ENCODE measurements around the gene RBMS3.
"Not testable (repeated sequence)": the region's sequence is repeated elsewhere in the genome, so short reads cannot be mapped to it uniquely, and the experiment has no call there.

Gene RBMS3

GRCh38 chr3:29393946-29394345 lies 113.1 kb downstream of the RBMS3 start:
- not testable (repeated sequence) for DNase-seq

GRCh38 chr3:29397406-29397805 lies 116.5 kb downstream of the RBMS3 start:
- DNase-seq, result no peak

- no peak for DNase-seq
These were observed 117.9 kb downstream of the RBMS3 start for GRCh38 chr3:29398787-29399186.

- DNase-seq, result no peak
These were observed 125.5 kb downstream of the RBMS3 start for GRCh38 chr3:29406291-29406832.

- no peak for DNase-seq
These were observed 127.8 kb downstream of the RBMS3 start for GRCh38 chr3:29408676-29409075.

GRCh38 chr3:29409409-29409808 lies 128.5 kb downstream of the RBMS3 start:
- DNase-seq, result no peak

GRCh38 chr3:29410220-29410619 lies 129.3 kb downstream of the RBMS3 start:
- no peak for DNase-seq

GRCh38 chr3:29410660-29411405 lies 130.0 kb downstream of the RBMS3 start:
- DNase-seq, result no peak

GRCh38 chr3:29412110-29412509 lies 131.2 kb downstream of the RBMS3 start:
- no peak for DNase-seq

GRCh38 chr3:29414468-29415224 lies 133.8 kb downstream of the RBMS3 start:
- DNase-seq, result no peak

- no peak for DNase-seq
These were observed 134.8 kb downstream of the RBMS3 start for GRCh38 chr3:29415482-29416223.

- DNase-seq, result no peak
These were observed 135.6 kb downstream of the RBMS3 start for GRCh38 chr3:29416514-29416913.

GRCh38 chr3:29420106-29420505 lies 139.2 kb downstream of the RBMS3 start:
- DNase-seq, result no peak

- DNase-seq, result no peak
These were observed 145.7 kb downstream of the RBMS3 start for GRCh38 chr3:29426302-29427226.

GRCh38 chr3:29427266-29428103 lies 146.6 kb downstream of the RBMS3 start:
- DNase-seq, result no peak

- no peak for DNase-seq
These were observed 148.3 kb downstream of the RBMS3 start for GRCh38 chr3:29429055-29429679.

- DNase-seq, result no peak
These were observed 149.7 kb downstream of the RBMS3 start for GRCh38 chr3:29430558-29430971.

GRCh38 chr3:29436612-29437323 lies 155.9 kb downstream of the RBMS3 start:
- DNase-seq, result no peak

GRCh38 chr3:29438580-29438979 lies 157.7 kb downstream of the RBMS3 start:
- DNase-seq, result no peak
